ENCODE measurements around the gene CASP14.
"Not testable (repeated sequence)": the region's sequence is repeated elsewhere in the genome, so short reads cannot be mapped to it uniquely, and the experiment has no call there.

CASP14 gene, protein sequence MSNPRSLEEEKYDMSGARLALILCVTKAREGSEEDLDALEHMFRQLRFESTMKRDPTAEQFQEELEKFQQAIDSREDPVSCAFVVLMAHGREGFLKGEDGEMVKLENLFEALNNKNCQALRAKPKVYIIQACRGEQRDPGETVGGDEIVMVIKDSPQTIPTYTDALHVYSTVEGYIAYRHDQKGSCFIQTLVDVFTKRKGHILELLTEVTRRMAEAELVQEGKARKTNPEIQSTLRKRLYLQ

DNA sequence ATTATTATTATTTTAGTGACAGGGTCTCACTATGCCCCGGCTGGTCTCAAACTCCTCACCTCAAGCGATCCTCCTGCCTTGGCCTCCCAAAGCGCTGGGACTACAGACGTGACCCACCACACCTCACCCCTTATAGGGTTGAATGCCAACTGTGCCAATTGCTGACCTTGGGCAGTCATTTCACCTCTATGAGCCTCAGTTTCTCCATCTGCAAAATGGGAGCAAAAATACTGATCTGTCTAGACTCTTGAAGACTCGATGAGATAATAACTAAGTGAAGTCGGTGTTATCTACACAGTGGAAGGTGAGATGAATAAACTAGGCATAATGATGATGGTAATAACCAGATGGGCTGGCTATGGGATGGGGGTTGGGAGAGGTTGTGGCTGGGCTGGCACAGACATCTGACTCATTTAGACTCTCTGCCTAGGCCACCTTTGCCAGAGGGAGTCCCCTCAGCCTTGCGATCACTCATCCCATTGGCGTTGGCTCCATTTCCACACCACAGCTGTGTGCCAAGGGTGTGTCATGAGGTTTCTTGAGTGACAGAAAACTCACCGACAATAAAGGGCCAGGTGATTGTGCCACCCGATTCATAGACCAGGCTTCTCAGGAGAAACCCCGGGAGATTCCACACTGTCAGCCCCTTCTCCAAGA is at the start of gene CASP14:
Gene CASP14, plus strand, starts transcription at position 596 of the 657 bp plus-strand sequence. CDS start 2,772 bp downstream, outside the sequence.
- DNase-seq = no peak

DNA sequence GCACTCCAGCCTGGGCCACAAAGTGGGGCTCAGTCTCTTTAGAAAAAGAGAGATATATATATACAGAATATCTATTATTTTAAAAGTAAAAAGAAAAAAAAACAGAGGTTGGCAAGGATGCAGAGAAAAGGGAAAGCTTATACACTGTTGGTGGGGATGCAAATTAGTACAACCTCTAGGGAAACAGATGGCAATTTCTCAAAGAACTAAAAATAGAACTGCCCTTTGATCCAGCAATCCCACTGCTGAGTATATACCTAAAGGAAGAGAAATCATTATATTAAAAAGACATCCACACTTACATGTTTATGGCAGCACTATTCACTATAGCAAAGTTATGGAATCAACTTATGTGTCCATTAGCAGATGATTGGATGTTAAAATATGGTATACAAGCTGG is 41.0 kb upstream of the CASP14 start:
- no peak for DNase-seq

DNA sequence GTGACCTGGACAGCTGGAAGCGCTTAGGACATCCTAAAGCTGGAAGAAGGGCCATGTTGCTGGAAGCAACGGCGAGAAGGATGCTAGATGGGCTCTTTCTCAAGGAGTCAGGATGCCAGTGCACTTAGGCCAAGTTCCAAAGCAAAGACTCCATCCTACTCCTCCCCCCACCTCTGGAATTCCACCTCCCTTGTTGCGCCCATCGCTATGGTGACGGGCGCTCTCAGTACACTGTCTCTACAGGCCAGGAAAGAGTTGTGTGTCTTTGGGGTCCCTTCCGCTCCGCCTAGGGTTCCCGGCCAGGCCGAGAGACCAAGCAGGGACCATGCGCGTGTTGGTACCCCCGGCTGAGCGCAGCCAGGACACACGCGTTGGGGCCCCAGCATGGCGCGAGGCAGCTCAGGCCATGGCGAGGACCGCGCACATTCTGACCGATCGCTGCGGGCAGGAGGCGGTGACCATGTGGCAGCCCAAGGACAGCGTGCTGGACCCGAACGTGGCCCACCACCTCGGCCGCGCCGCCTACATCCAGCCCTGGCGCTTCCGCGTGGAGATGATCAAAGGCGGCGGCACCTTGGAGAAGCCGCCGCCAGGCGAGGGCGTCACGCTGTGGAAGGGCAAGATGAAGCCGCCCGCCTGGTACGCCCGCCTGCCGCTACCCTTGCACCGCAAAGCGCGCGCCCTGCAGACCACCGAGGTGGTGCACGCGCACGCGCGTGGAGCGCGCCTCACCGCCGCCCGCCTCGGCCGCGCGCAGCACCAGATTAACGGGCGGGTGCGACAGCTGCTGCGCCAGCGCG is 38.6 kb upstream of the CASP14 start:
- DNase-seq = no peak

DNA sequence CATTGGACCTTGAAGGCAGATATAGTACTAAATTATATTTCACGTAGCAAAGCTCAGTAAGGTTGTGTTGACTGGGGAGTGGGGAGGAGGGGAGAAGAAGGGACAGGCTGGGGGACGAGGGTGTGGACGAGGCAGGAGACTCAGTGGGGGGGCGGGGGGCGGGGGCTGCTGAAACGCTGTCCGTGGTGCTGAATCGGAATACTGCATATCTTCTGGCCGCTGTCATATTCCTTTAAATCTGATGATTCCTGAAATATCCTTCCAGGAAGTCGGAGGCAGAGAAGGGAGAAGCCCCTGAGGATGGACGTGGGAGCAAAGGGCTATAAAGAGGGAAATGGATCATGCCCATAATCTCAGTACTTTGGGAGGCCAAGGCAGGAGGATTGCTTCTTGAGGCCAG is 34.7 kb upstream of the CASP14 start:
- no peak for DNase-seq

DNA sequence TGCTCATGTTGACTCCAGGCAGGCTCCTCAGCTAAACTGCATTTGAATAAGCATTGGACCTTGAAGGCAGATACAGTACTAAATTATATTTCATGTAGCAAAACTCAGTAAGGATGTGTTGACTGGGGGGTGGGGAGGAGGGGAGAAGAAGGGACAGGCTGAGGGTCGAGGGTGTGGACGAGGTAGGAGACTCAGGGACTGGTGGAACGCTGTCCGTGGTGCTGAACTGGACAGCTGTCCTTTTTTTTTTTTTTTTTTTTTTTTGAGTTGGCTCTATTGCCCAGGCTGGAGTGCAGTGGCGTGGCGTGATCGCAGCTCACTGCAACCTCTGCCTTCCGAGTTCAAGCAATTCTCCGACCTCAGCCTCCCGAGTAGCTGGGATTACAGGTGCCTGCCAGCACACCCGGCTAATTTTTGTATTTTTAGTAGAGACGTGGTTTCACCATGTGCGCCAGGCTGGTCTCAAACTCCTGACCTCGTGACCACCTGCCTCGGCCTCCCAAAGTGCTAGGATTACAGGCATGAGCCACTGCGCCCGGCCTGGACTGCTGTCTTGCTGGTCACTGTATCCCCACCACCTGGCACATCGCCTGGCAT is 33.2 kb upstream of the CASP14 start:
- DNase-seq = no peak

DNA sequence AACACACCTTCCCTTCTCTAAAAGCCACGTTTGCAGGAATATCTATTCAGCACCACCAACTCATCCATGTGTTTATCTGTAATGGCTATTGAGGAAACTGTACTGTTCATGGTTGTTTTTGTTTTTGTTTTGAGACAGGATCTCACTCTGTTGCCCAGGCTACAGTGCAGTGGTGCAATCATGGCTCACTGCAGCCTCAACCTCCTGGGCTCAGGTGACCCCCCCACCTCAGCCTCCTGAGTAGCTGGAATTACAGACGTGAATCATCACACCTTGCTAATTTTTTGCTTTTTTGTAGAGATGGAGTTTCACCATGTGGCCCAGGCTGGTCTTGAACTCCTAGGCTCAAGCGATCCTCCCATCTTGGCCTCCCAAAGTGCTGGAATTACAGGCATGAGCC is 30.4 kb upstream of the CASP14 start:
- DNase-seq = not testable (repeated sequence)

DNA sequence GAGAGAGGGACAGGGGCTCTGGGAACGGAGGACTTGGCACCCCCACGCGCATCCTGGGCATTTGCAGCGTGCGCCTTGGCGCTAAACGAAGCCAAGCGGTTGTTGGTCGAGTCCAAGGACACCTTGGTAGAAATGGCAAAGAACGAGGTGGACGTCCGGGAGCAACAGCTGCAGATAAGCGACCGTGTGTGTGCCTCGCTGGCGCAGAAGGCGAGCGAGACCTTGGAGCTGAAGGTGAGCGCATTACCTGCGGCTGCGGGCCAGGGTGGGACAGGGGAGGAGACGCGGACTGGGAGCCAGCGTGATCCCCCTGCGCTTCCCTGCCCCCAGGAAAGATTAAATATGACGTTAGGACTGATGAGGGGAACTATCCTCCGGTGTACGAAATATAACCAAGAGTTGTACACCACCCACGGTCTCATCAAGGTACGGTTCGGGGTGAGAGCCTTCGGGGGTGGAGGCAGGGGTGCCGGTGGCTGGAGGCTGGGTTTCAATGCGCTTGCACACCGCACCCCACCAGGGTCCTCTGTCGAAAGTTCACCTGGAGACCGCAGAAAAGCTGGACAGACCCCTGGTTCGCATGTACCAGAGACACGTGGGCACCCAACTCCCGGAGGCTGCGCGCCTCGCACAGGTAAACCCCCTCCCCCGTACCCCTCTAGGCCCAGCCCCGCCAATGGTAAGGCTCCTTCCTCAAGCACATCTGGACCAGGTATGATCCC is 27.8 kb upstream of the CASP14 start:
- DNase-seq = no peak

DNA sequence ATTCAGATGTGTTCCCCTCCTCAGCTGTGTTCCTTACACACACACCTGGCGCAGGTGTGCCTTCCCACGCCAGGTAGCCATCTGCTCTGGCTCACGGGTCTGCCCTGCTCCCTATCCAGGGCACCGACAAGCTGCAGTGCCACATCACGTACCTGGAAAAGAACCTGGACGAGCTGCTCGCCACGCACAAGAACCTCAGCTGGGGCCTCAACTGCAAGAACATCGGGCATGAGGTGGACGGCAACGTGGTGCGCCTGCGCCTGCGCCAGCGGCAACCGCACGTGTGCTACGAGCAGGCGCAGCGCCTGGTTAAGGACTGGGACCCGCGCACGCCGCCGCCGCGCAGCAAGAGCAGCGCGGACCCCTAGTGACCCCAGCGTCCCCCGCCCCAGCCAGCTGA is 26.5 kb upstream of the CASP14 start:
- no peak for DNase-seq

DNA sequence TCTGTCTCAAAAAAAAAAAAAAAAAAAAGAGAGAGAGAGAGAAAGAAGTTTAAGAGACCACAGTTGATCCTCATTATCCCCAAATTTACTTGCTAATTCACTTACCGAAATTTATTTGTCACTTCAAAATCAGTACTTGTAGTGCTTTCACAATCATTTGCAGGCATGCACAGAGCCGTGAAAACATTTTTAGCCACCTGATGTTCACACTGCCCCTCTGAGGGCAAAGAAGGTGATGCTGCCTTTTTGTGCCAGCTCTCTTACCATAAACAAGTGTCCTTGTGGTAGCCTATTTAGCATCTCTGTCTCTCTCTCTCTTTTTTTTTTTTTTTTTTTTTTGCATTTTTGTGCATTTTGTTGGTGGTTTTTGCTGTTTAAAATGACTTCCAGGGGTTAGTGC is 24.1 kb upstream of the CASP14 start:
- DNase-seq = no peak

DNA sequence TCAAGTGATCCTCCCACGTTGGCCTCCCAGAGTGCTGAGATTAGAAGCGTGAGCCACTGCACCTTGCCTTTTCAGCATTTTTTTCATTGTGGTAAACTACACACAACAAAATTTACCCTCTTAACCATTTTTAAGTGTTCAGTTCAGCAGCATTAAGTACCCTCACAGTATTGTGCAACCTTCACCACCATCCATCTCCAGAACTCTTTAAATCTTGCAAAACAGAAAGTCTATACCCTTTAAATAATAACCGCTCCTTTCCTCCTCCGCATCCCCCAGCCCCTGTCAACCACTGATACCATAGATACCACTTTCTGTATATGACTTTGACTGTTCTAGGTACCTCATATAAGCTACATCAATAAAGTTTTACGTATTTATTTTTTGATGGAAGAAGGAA is 20.8 kb upstream of the CASP14 start:
- DNase-seq = no peak

DNA sequence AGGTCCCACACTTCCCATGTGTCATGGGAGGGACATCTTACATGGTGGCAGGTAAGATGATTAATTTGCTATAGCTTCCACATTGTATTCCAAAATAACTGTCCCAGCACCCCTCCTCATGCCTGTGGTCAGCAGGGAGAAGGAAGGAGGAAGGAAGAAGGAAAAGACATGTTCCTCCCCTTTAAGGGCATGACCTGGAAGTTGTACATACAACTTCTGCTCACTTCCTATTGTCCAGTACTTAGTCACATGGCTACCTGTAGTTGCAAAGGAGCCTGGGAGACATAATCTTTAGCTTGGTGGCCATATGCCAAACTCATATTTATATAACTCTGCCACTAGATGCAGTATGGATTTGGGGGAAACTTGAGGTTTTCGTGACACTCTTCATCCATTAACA is 17.6 kb upstream of the CASP14 start:
- no peak for DNase-seq

DNA sequence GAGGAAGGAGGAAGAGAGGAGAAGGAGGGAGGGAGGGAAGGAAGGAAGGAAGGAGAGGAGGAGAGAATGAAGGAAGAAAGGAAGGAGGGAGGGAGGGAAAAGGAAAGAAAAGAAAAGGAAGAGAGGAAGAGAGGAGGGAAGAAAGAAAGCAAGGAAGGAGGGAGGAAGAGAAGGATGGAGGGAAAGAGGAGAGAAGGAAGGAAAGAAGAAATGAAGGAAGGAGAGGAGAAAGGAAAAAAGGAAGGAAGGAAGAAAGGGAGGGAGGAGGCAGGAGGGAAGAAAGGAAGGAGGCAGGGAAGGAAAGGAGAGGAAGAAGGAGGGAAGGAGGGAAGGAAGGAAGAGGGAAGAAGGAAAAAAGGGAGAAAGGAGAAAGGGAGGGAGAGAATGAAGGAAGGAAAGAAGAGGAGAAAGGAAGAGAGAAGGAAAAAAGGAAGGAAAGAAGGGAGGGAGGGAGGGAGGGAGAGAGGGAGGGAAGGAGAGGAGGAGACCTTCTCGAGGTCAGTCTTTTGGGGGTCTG is 13.4 kb upstream of the CASP14 start:
- no peak for DNase-seq

DNA sequence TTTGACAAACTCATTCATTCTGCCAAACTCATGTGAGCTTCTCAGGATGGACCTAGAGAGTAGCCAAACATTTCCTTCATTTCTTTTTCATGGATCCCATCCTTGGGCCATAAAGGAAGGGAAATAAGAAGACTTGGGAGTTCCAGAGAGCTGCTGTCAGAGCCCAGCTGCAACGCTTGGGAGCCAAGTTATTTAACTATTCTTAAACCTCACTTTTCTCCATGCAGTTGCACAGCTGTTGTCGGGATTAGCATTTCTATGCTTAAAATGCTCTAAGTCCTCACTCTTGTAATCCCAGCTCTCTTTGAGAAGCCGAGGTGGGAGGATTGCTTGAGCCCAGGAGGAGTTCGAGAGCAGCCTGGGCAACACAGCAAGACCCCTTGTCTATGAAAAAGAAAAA is 11.7 kb upstream of the CASP14 start:
- no peak for DNase-seq

DNA sequence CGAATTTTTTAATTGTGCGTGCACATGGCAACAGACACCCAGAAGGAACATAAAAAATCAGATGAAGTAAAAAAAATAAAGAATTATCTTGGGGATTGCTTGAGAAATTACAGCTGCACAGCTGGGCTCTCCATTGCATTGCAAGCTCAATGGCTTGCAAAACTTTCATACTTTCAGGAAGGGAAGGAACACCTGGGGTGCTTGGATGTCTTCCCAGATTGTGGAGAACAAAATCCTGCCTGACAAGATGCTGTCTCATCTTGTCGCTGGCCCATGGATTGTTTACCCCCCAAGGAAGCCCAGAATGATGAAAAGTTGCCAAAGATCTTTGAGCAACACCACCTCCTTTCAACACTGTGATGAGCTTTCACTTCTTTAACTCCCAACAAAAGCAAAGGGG is 11.0 kb upstream of the CASP14 start:
- DNase-seq = no peak

DNA sequence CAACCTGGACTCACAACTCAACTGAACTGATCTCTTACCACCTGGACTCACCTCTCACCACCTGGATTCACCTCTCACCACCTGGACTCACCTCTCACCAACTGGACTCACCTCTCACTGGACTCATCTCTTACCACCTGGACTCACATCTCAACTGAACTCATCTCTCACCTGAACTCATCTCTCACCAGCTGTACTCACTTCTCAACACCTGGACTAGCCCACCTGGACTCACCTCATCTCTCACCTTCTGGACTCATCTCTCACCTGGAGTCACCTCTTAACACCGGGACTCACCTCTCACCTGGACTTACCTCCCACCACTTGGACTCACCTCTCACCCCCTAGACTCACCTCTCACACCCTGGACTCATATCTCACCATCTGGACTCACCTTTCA is 7.3 kb upstream of the CASP14 start:
- no peak for DNase-seq

DNA sequence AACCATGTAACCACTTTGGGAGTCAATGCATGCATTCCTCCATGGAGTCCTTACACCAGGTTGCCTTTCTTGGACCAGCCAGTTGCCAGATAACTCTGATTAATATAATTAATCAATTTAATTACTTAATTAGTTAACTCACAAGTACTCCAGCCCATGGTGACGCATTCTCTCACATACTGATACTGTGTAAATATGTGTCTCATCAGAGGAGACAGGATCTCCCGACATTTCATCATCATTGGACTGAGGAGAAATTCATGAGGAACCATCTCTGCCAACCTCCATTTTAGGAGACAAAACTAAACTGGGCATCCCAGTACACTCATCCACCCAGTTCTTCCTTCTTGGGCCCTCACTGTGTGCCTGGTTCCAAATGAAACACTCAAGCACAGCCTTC is 6.5 kb upstream of the CASP14 start:
- no peak for DNase-seq

DNA sequence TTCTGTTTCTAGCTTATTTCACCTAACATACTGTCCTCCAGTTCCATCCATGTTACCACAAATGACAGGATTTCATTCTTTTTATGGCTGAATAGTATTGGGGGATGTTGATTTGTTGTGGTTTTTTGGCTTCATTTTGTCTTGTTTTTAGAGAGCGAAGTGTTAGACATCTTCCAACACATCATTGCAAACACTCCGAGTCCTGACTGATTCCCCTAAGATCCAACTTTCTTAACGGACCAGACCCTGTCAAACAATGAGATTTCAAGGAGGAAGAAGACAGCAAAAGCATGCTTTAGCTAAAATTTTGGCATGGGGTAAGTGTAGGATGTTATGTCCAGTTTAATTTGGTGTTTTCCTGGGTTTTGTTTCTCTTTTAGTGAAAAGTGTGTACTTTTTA is 3.8 kb upstream of the CASP14 start:
- no peak for DNase-seq

DNA sequence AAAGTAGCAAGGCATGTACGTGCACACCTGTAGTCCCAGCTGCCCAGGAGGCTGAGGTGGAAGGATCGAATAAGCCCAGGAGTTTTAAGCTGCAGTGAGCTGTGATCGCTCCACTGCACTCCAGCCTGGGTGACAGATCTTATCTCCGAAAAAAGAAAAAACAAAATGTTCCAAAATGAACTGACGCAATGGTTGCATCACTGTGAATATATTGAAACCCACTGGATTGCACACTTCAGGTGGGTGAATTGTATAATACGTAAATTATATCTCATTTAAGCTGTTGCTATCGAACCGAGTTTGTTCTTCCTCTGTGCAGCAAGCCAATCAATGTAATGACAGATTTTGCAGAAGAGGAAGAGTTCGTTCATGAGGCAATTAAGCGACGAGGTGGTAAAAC is 1.6 kb upstream of the CASP14 start:
- no peak for DNase-seq

DNA sequence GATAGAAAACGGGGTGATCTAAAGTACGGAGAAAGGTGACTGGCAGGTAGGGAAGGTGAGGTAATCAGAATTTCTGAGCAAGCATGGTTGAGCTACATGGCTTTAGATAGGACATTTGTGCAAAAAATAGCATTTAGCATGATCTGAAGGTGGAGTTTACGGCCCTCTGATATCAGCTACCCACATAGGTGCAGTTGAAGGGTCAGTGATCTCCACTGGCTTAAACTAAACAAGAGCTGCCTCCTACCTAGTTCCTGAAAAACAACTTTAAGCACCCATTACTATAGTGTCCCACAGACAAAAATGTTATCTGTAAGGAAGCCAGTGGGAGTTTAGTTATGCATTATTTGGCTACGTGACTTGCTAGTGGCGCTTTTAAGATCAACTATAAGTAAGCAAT is 1.2 kb upstream of the CASP14 start:
- DNase-seq = no peak

DNA sequence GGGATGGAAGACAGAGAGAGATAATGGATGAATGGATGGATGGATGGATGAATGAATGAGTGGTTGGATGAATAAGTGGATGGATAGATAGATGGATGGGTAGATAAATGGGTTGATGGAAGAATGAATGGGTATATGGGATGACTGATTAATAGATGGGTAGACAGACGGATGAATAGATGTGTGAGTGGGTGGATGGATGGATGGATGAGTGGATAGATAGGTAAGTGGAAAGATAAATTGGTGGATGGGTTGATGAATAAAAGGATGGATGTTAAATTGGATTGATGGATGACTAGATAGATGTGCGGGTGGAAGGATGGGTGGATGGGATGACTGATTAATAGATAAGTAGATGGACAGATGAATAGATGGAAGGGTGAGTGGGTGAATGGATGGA is 1.4 kb downstream of the CASP14 start:
- DNase-seq = no peak

DNA sequence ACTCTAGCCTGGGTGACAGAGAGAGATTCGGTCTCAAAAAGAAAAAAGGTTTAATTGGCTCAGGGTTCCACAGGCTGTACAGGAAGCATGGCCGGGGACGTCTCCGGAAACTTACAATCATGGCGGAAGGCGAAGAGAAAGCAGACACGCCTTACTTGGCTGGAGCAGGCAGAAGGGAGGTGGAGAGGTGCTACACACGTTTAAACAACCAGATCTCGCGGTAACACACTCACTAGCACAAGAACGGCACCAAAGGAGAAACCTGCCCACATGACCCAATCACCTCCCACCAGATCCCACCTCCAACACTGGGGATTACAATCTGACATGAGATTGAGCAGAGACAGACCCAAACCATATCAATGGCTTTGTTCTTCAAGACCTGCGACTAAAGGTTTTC is 12.8 kb downstream of the CASP14 start:
- DNase-seq = no peak

DNA sequence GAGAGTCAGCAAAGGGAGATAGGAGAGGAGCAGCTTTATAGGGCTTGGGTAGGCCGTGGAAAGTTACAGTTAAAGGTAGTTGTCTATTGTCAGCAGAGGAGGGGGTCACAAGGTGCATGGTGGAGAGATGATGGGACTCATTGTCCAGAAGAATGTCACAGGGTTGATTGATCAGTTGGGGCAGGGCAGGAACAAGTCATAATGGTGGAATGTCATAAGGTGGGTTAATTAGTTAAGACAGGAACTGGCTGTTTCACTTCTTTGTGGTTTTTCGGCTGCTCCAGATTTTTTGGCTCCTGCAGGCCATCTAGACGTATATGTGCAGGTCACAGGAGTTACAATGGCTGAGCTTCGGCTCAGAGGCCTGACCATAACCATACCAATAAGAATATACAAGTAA is 21.1 kb downstream of the CASP14 start:
- DNase-seq = not testable (repeated sequence)

All from activated naive CD4-positive, alpha-beta T cell (primary cell).